ENCODE data around the gene DCHS1.

DCHS1 gene

DNA sequence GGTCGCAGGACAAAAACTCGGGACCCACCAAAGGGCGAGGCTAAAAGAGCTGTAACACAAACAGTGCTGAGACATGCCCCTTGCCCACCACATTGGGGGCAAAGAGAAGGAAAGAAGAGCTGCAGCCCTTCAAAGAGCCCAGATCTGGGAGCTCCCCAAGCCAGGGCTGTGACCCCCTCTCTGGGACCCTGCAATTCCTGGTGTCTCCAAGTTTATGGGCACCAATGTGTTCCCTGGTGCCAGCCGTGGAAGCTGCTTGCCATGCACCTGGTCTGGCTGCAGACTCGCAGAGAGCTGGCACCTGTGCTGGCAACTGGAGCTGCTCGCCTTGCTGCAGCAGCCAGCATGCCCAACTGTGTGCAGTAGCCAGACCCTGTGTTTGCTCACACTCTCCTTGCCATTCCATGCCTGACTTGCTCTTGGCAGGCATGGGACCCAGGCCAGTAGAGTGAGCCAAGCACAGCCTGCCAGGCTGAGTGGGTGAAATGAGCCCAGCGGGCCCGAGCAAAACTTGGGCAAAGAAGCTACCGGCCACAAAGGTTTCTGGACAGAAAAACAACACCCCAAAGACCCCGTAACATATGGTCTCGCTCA is 68.2 kb downstream of the DCHS1 start:
- no peak for DNase-seq (ENCODE audit: low read depth)

DNA sequence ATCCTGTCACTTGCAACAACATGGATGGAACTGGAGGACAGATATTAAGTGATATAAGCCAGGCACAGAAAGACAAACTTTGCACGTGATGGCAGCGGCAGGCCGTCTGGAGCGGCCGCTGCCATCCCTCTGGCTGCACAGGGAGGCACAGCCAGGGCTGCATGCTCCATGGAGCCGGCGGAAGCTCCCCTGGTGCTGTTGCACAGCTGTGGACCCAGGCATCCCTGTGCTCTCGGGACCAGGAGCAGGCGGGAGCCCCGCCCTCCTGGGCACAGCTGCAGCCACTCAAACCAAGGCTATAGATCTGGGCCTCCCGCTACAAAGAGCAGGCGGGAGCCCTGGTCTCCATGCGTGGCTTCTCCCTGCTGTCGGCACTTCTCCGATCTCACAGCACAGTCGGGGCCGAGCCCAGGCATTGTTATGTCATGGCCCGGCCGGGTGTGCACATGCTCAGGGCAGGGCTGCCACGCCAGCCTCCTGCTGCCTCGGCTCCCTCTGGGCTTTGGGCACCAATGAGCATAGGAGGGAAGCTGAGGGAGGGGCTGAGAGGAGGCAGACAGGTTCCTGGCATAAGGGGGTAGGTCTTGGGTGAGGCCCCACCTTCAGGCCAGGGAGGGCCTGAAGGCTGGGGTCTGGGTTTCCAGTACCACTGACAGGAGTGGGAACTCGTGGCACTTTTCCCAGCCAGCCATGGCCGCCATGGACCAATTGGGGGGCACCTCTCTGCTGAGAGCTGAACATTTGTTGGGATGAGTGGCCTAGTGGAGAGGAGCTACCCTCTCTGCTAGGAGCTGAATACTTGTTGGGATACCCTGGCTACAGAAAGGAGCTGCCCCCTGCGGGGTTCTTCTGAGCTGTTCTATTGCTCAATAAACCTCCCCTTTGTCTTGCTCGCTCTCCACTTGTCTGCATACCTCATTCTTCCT is 68.9 kb downstream of the DCHS1 start:
- DNase-seq (ENCODE audit: low read depth): no peak

DNA sequence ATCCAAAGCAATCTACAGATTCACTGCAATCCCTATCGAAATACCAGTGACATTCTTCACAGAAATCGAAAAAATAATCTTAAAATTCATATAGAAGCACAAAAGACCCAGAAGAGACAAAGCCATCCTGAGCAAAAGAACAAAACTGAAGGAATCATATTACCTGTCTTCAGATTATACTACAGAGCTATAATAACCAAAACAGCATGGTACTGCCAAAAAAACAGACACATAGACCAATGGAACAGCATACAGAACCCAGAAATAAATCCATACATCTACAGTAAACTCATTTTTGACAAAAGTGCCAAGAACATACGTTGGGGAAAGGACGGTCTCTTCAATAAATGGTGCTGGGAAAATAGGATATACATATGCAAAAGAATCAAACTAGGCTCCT is 71.1 kb downstream of the DCHS1 start:
- no peak for DNase-seq (ENCODE audit: low read depth)

DNA sequence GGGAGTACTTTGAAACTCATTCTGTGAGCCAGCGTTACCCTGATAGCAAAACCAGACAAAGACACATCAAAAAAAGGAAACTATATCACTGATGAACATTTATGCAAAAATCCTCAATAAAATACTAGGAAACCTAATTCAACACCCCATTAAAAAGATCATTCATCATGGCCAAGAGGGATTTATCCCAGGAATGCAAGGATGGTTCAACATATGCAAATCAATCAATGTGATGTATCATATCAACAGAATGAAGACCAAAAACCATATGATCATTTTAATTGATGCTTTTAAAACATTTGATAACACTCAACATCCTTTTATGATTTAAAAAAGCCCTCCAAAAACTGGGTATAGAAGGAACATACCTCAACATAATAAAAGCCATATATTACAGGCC is 72.0 kb downstream of the DCHS1 start:
- DNase-seq (ENCODE audit: low read depth): no peak

DNA sequence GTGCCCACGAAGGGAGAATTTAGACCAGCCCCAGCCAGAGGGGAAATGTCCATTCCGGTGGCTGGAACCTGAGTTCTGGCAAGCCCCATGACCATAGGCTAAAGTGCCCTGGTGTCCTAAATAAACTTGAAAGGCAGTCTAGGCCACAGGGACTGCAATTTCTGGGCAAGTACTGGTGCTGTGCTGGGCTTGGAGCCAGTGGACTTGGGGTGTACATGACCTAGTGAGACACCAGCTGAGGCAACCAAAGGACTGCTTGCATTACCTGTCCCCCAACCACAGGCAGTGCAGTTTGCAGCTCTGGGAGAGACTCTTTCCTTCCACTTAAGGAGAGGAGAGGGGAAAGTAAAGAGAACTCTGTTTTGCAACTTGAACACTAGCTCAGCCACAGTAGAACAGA is 75.9 kb downstream of the DCHS1 start:
- no peak for DNase-seq (ENCODE audit: low read depth)

DNA sequence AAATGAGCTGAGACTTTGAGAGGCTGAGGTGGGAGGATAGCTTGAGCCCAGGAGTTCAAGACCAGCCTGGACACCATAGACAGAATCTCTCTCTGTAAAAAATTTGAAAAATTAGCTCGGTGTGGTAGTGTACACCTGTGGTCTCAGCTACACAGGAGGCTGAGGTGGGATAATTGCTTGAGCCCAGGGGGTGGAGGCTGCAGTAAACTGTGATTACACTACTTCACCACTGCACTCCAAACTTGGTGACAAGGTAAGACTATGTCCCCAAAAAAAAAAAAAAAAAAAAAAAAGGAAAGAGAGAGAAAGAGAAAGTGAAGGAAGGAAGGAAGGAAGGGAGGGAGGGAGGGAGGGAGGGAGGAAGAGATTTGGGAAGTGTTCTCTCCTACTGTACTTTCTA is 77.5 kb downstream of the DCHS1 start:
- no peak for DNase-seq (ENCODE audit: low read depth)

DNA sequence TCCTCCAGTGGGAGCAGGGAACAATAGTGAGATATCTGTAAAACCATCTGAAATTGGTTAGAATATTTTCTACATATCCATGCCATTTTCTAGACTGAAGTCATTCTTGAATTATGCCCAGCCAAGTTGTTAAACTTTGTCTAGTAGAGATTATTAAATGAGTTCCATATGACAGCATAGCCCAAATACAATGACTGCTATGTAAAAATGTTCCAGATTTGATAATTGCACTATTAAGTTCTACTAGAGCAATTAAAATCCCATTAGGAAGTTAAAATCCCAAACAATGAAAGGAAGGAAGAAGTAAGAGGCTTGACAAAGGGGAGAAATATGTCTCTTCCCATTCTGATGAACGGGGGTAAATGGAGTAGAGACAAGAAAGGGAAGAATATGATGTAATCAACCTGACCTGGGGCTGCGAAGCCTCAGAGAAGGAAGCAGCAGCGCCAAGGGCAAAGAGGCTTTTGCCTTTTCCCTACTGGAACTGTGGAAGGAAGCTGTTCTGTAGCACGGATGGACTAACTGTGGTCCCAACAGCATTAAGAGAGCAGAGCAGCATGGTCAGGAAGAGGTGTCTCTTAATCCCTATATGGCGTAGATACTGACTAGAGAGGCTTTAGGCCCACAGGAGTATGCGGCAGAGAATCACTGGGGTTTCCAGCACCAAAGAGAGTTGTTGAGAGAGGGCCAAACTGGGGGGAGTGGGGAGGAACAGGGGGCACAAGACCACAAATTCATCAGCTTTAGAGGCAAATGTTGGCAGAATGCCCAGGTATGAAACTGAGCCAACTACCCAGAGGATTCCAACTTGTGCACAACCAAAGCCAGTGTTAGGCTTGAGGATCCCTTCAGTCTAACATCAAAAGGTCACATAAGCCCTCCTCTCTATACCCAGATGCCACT is 78.9 kb downstream of the DCHS1 start:
- no peak for DNase-seq (ENCODE audit: low read depth)

DNA sequence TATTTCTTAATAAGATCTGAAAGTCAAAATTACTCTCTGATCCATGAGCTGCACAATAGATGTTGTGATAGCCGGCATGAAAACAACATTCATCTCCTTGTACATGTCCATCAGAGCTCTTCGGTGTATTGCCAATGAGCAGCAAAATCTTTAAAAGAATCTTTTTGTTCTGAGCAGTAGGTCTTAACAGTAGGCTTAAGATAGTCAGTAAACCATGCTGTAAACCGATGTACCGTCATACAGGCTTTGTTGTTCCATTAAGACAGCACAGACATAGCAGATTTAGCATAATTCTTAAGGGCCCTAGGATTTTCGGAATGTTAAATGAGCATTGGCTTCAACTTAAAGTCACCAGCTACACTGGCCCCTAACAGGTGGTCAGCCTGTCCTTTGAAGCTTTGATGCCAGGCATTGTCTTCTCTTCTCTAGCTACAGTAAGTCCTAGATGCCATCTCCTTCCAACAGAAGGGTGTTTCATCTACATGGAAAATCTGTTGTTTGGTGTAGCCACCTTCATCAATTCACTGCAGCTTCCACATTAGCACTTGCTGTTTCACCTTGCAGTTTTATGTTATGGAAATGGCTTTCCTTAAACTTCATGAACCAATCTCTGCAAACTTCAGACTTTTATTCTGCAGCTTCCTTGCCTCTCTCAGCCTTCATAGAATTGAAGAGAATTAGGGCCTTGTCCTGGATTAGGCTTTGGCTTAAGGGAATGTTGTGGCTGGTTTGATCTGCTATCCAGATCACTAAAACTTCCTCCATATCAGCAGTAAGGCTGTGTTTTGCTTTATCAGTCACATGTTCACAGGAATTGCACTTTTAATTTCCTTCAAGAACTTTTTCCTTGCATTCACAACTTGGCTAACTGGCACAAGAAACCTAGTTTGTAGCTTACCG is 80.5 kb downstream of the DCHS1 start:
- no peak for DNase-seq (ENCODE audit: low read depth)

DNA sequence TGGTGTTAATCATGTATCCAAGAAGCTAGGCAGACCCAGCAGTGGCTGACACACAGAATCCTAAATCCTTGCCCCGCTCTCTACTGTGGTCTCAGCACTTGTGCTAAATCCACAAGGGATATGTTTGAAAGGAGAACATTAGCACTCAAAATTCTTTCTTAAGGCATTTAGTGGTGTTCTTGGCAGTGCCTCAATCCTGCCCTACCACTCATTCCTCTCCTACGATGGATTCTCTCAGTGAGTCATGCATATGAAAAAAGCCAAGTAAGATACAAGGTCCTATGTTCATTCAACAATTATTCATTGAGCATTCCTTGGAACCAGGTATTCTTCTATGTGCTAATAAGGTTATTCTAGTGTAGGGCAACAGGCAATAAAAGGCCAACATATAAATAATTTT is 83.4 kb downstream of the DCHS1 start:
- DNase-seq (ENCODE audit: low read depth): no peak

DNA sequence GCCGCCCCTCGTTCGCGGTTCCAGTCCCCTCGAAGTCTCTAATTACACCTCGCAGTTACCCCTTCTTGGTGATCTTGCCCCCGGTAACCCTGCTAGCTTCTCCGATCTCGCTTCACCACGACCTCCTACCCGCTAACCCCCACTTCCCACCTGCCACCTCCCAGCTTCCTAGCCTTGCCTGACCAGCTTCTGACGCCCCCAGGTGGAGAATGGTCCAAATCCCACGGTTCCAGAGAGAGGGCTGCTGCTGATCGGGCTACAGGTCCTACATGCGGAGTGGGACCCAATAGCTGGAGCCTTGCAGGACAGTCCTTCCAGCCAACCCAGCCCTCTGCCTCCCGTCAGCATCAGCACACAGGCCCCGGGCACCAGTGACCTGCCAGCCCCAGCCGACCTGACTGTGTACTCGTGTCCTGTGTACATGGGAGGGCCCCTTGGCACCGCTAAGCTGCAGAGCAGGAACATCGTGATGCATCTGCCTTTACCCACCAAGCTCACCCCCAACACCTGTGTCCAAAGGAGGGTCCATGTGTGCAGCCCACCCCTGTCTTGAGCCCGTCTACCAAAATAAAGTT is 84.1 kb downstream of the DCHS1 start:
- DNase-seq (ENCODE audit: low read depth): no peak

All from activated T-cell treated with anti-CD3 and anti-CD28 coated beads for 48 hours (primary cell).